A673 (cell line): ENCODE data around the gene GGNBP2. TPM values are rescaled to one million over a fixed set of nuclear protein-coding genes. Genes with fewer than 3 reads are reported as not detected.

ENCODE experiments used
- BruUV-seq: library from RNA; stranded (reverse); fragments of 400-500 nt; replicated peaks from 2 replicates; lab custom pipeline; 2021; lab: Mats Ljungman, UMichigan
- CTCF ChIA-PET: fragments of 300-600 bp; sonication (Branson Sonifier 250); formaldehyde crosslinking; loops from one replicate; lab custom pipeline; 2022; ENCODE audit warnings: antibody characterized with exemption; lab: Charles Lee
- POLR2A ChIA-PET: fragments of 300-600 bp; sonication (Branson Sonifier 250); formaldehyde crosslinking; loops from one replicate; lab custom pipeline; 2022; ENCODE audit warnings: antibody characterized with exemption; ENCODE audit not compliant: low non-redundant PET; lab: Charles Lee
- DNase-seq: peaks from one replicate; pipeline ENCODE4 v3.0.0-alpha.2; 2015; ENCODE audit warnings: low spot score
- H3K27ac ChIP-seq: fragments of 200-600 bp; sonication (generic); 2 replicates; pipeline ENCODE4 v1.5.1; 2016; ENCODE audit warnings: mixed run types, low read depth, mild to moderate bottlenecking, mixed read lengths, antibody characterized with exemption, low read length; ENCODE audit not compliant: poor library complexity, severe bottlenecking
- H3K27me3 ChIP-seq: fragments of 200-600 bp; sonication (generic); replicated peaks from 2 replicates; pipeline ENCODE4 v1.6.1; 2017; ENCODE audit warnings: mixed run types, low read depth, mild to moderate bottlenecking, mixed read lengths, antibody characterized with exemption, low read length; ENCODE audit not compliant: insufficient read depth, poor library complexity
- H3K36me3 ChIP-seq: fragments of 200-600 bp; sonication (generic); 2 replicates; pipeline ENCODE4 v1.6.1; 2016; ENCODE audit warnings: mixed run types, mild to moderate bottlenecking, mixed read lengths, antibody characterized with exemption, low read length; ENCODE audit not compliant: insufficient read depth, poor library complexity, severe bottlenecking
- H3K4me1 ChIP-seq: fragments of 200-600 bp; sonication (generic); 2 replicates; pipeline ENCODE4 v1.6.1; 2017; ENCODE audit warnings: mixed run types, mild to moderate bottlenecking, mixed read lengths, antibody characterized with exemption, low read length; ENCODE audit not compliant: insufficient read depth, poor library complexity, severe bottlenecking
- H3K4me3 ChIP-seq: fragments of 200-600 bp; sonication (generic); 2 replicates; pipeline ENCODE4 v1.5.1; 2016; ENCODE audit warnings: low read depth, mixed run types, mild to moderate bottlenecking, mixed read lengths, low read length; ENCODE audit not compliant: poor library complexity, severe bottlenecking
- H3K9me3 ChIP-seq: fragments of 200-600 bp; sonication (generic); 2 replicates; pipeline ENCODE4 v1.6.1; 2016; ENCODE audit warnings: mixed run types, low read depth, mild to moderate bottlenecking, mixed read lengths, antibody characterized with exemption, low read length; ENCODE audit not compliant: poor library complexity, severe bottlenecking
- CTCF ChIP-seq: fragments of 300-800, 200-600 bp; sonication (generic); conservative IDR thresholded peaks from 2 replicates; pipeline ENCODE4 v1.5.1; 2017; ENCODE audit warnings: low read depth, mild to moderate bottlenecking, antibody characterized with exemption, low read length, moderate library complexity, mixed read lengths
- EZH2 ChIP-seq: fragments of 200-600 bp; sonication (generic); IDR thresholded peaks from 2 replicates; pipeline ENCODE4 v1.6.1; 2017; ENCODE audit warnings: borderline replicate concordance, low read depth, mild to moderate bottlenecking, mixed read lengths, antibody characterized with exemption, low read length; ENCODE audit not compliant: poor library complexity, severe bottlenecking
- intact Hi-C: fragments of 100-400 bp; cut with micrococcal nuclease; formaldehyde crosslinking; loops from one replicate; pipeline ENCODE4 v1.10.0; 2022; ENCODE audit not compliant: unreplicated experiment
- total RNA-seq: library from RNA; stranded (reverse); gene quantifications from 2 replicates; pipeline ENCODE4 v1.2.3, GENCODE V29; 2021

Gene GGNBP2
- total RNA-seq, 1 experiment from 2014 or later = 50.4 TPM

GRCh38 chr17:36532435-36532975 lies 12.2 kb upstream of the GGNBP2 start:
- Histone ChIP-seq H3K4me1 (peaks cover 4% of the 10 kb centered on the region), H3K27ac (no peak overlapping the region), H3K36me3 (peaks cover 11% of the 10 kb centered on the region), H3K9me3 (no peaks in the 10 kb centered on the region), H3K27me3 (no peaks in the 10 kb centered on the region), H3K4me3 (no peak overlapping the region)
- ChIA-PET POLR2A (no interaction called here), CTCF (no interaction called here)
- BruUV-seq = no TSS peak
- DNase-seq = no peak
- no peak for TF ChIP-seq CTCF
- TF ChIP-seq EZH2 = no peak
- intact Hi-C loops = no loop called here

GRCh38 chr17:36533935-36534839 lies 10.5 kb upstream of the GGNBP2 start:
- POLR2A ChIA-PET = no interaction called here
- Histone ChIP-seq H3K4me3 (peak overlapping the region; percentile 62), H3K27ac (peak overlapping the region; percentile 92), H3K36me3 (peaks cover 8% of the 10 kb centered on the region), H3K27me3 (no peaks in the 10 kb centered on the region), H3K9me3 (no peaks in the 10 kb centered on the region), H3K4me1 (peaks cover 4% of the 10 kb centered on the region)
- no TSS peak for BruUV-seq
- peak; percentile 70 for DNase-seq
- intact Hi-C loops = no loop called here
- TF ChIP-seq EZH2 (no peak), CTCF (peak; percentile 51)
- CTCF ChIA-PET = no interaction called here

GRCh38 chr17:36534840-36535668 lies 9.7 kb upstream of the GGNBP2 start, which contains the start of the genes MYO19 and PIGW:
Gene MYO19, minus strand, starts transcription at chr17:36534868. Its CDS starts 2,330 bp downstream, at chr17:36532538.
Gene PIGW, plus strand, starts transcription at chr17:36534987. Its CDS starts 2,115 bp downstream, at chr17:36537102.
- TF ChIP-seq CTCF = no peak
- no peak for TF ChIP-seq EZH2
- CTCF ChIA-PET = no interaction called here
- H3K4me1 ChIP-seq = peaks cover 4% of the 10 kb centered on the region
- BruUV-seq = no TSS peak
- DNase-seq = peak; percentile 84
- H3K27ac ChIP-seq = peak within 1 kb of the TSS; percentile 92
- H3K36me3 ChIP-seq = peaks cover 8% of the 10 kb centered on the region
- H3K27me3 ChIP-seq = no peaks in the 10 kb centered on the region
- no peaks in the 10 kb centered on the region for H3K9me3 ChIP-seq
- intact Hi-C loops = no loop called here
- H3K4me3 ChIP-seq = peak within 1 kb of the TSS; percentile 62
- POLR2A ChIA-PET = interaction anchor here (0.6 kb wide), 1 partner anchor 15 kb away, joined by 4 read pairs; no protein-coding TSS in a partner anchor
